Measurements from ENCODE around the gene EXOC3. TPM values are rescaled to one million over a fixed set of nuclear protein-coding genes. Genes with fewer than 3 reads are reported as not detected.
"Not testable (repeated sequence)": the region's sequence is repeated elsewhere in the genome, so short reads cannot be mapped to it uniquely, and the experiment has no call there.

The EXOC3 gene
- total RNA-seq, 2 experiments from 2014 or later, result 49.9 to 54.5 TPM

- POLR2A ChIA-PET, result no interaction called here
- CTCF ChIA-PET, result no interaction called here
- DNase-seq, result no peak
- H3K9me3 Mint-ChIP-seq, result no peaks in the 10 kb centered on the region
- intact Hi-C loops (cut with micrococcal nuclease), result no loop called here
- peaks cover 7% of the 10 kb centered on the region for H3K4me1 Mint-ChIP-seq (ENCODE audit: low read depth)
- H3K4me3 Mint-ChIP-seq, result no peak overlapping the region
- no peaks in the 10 kb centered on the region for H3K36me3 Mint-ChIP-seq
- peaks cover 9% of the 10 kb centered on the region for H3K27me3 Mint-ChIP-seq
- H3K27ac Mint-ChIP-seq, result no peak overlapping the region
Observed at GRCh38 chr5:484556-484955, 41.6 kb downstream of the EXOC3 start.

- Mint-ChIP-seq H3K9me3 (no peaks in the 10 kb centered on the region), H3K4me3 (no peak overlapping the region), H3K27ac (no peak overlapping the region), H3K36me3 (no peaks in the 10 kb centered on the region), H3K27me3 (peaks cover 9% of the 10 kb centered on the region), H3K4me1 (ENCODE audit: low read depth) (peaks cover 7% of the 10 kb centered on the region)
- DNase-seq, result no peak
- CTCF ChIA-PET, result no interaction called here
- POLR2A ChIA-PET, result no interaction called here
- intact Hi-C loops (cut with micrococcal nuclease), result no loop called here
Observed at GRCh38 chr5:485113-485945, 42.4 kb downstream of the EXOC3 start.

GRCh38 chr5:485946-486491, 43.0 kb downstream of the EXOC3 start:
- Mint-ChIP-seq H3K27ac (no peak overlapping the region), H3K4me3 (no peak overlapping the region), H3K9me3 (no peaks in the 10 kb centered on the region), H3K36me3 (no peaks in the 10 kb centered on the region), H3K27me3 (peaks cover 9% of the 10 kb centered on the region), H3K4me1 (ENCODE audit: low read depth) (peaks cover 7% of the 10 kb centered on the region)
- ChIA-PET CTCF (no interaction called here), POLR2A (no interaction called here)
- intact Hi-C loops (cut with micrococcal nuclease), result no loop called here
- peak; percentile 42 for DNase-seq

GRCh38 chr5:486597-486996, 43.6 kb downstream of the EXOC3 start:
- intact Hi-C loops (cut with micrococcal nuclease); H3K4me1 Mint-ChIP-seq (ENCODE audit: low read depth); POLR2A ChIA-PET; CTCF ChIA-PET; H3K27ac Mint-ChIP-seq; H3K9me3 Mint-ChIP-seq; H3K36me3 Mint-ChIP-seq; H3K4me3 Mint-ChIP-seq; H3K27me3 Mint-ChIP-seq; DNase-seq: not testable (repeated sequence)

- no peak for DNase-seq
- ChIA-PET CTCF (no interaction called here), POLR2A (no interaction called here)
- intact Hi-C loops (cut with micrococcal nuclease), result no loop called here
- H3K27me3 Mint-ChIP-seq, result peaks cover 6% of the 10 kb centered on the region
- peaks cover 7% of the 10 kb centered on the region for H3K4me1 Mint-ChIP-seq (ENCODE audit: low read depth)
- no peaks in the 10 kb centered on the region for H3K9me3 Mint-ChIP-seq
- no peak overlapping the region for H3K4me3 Mint-ChIP-seq
- no peaks in the 10 kb centered on the region for H3K36me3 Mint-ChIP-seq
- no peak overlapping the region for H3K27ac Mint-ChIP-seq
Observed at GRCh38 chr5:488241-488640, 45.3 kb downstream of the EXOC3 start.

- intact Hi-C loops (cut with micrococcal nuclease), result no loop called here
- Mint-ChIP-seq H3K4me3 (no peak overlapping the region), H3K4me1 (ENCODE audit: low read depth) (peaks cover 7% of the 10 kb centered on the region), H3K27ac (no peak overlapping the region), H3K36me3 (no peaks in the 10 kb centered on the region), H3K9me3 (no peaks in the 10 kb centered on the region), H3K27me3 (peaks cover 6% of the 10 kb centered on the region)
- ChIA-PET POLR2A (no interaction called here), CTCF (no interaction called here)
- no peak for DNase-seq
Observed at GRCh38 chr5:488744-489688, 46.0 kb downstream of the EXOC3 start.

- no peak overlapping the region for H3K27ac Mint-ChIP-seq
- no peaks in the 10 kb centered on the region for H3K9me3 Mint-ChIP-seq
- H3K36me3 Mint-ChIP-seq, result no peaks in the 10 kb centered on the region
- no peak for DNase-seq
- no peak overlapping the region for H3K4me3 Mint-ChIP-seq
- CTCF ChIA-PET, result no interaction called here
- H3K27me3 Mint-ChIP-seq, result peaks cover 6% of the 10 kb centered on the region
- intact Hi-C loops (cut with micrococcal nuclease), result no loop called here
- H3K4me1 Mint-ChIP-seq (ENCODE audit: low read depth), result peaks cover 7% of the 10 kb centered on the region
- POLR2A ChIA-PET, result no interaction called here
Observed at GRCh38 chr5:489689-490080, 46.7 kb downstream of the EXOC3 start.

- ChIA-PET CTCF (interaction anchor here (0.6 kb wide), 1 partner anchor 208 kb away, joined by 3 read pairs; no protein-coding TSS in a partner anchor), POLR2A (no interaction called here)
- H3K36me3 Mint-ChIP-seq, result no peaks in the 10 kb centered on the region
- H3K9me3 Mint-ChIP-seq, result no peaks in the 10 kb centered on the region
- peaks cover 7% of the 10 kb centered on the region for H3K4me1 Mint-ChIP-seq (ENCODE audit: low read depth)
- no peak overlapping the region for H3K27ac Mint-ChIP-seq
- no peak overlapping the region for H3K4me3 Mint-ChIP-seq
- DNase-seq, result no peak
- intact Hi-C loops (cut with micrococcal nuclease), result no loop called here
- peaks cover 2% of the 10 kb centered on the region for H3K27me3 Mint-ChIP-seq
Observed at GRCh38 chr5:490116-491106, 47.4 kb downstream of the EXOC3 start.

GRCh38 chr5:491119-491855, 48.3 kb downstream of the EXOC3 start:
- CTCF ChIA-PET, result interaction anchor here (0.6 kb wide), 1 partner anchor 208 kb away, joined by 3 read pairs; no protein-coding TSS in a partner anchor
- H3K27me3 Mint-ChIP-seq, result peaks cover 2% of the 10 kb centered on the region
- no peaks in the 10 kb centered on the region for H3K36me3 Mint-ChIP-seq
- no peaks in the 10 kb centered on the region for H3K9me3 Mint-ChIP-seq
- no peak for DNase-seq
- H3K4me1 Mint-ChIP-seq (ENCODE audit: low read depth), result peaks cover 3% of the 10 kb centered on the region
- no peak overlapping the region for H3K27ac Mint-ChIP-seq
- POLR2A ChIA-PET, result no interaction called here
- no peak overlapping the region for H3K4me3 Mint-ChIP-seq
- intact Hi-C loops (cut with micrococcal nuclease), result no loop called here

GRCh38 chr5:491856-492155, 48.8 kb downstream of the EXOC3 start:
- Mint-ChIP-seq H3K27ac (no peak overlapping the region), H3K27me3 (no peaks in the 10 kb centered on the region), H3K4me3 (no peak overlapping the region), H3K36me3 (no peaks in the 10 kb centered on the region), H3K4me1 (ENCODE audit: low read depth) (no peaks in the 10 kb centered on the region), H3K9me3 (no peaks in the 10 kb centered on the region)
- intact Hi-C loops (cut with micrococcal nuclease), result no loop called here
- ChIA-PET CTCF (no interaction called here), POLR2A (no interaction called here)
- DNase-seq, result no peak

- ChIA-PET CTCF (no interaction called here), POLR2A (no interaction called here)
- no peak overlapping the region for H3K4me3 Mint-ChIP-seq
- H3K27me3 Mint-ChIP-seq, result no peaks in the 10 kb centered on the region
- no peaks in the 10 kb centered on the region for H3K9me3 Mint-ChIP-seq
- no peak for DNase-seq
- H3K27ac Mint-ChIP-seq, result no peak overlapping the region
- no peaks in the 10 kb centered on the region for H3K36me3 Mint-ChIP-seq
- no peaks in the 10 kb centered on the region for H3K4me1 Mint-ChIP-seq (ENCODE audit: low read depth)
- intact Hi-C loops (cut with micrococcal nuclease), result no loop called here
Observed at GRCh38 chr5:492314-492893, 49.4 kb downstream of the EXOC3 start.
